Measurements from ENCODE around the gene CCDC170.

DNA sequence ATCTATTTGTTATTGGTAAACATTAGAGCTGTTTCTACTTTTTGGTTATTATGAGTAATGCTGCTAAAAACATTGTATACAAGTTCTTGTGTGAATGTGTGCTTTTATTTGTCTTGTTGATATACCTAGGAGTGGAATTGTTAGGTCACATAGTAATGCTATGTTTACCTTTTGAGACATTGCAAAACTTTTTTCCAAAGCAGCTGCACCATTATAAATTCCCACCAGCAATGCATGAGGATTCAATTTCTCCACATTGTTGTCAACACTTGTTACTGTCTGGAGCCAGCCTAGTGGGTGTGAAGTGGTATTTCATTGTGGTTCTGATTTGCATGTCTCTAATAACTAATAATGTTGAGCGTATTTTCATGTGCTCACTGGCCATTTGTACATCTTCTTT is 145.9 kb downstream of the CCDC170 start:
- TF ChIP-seq TAF1 (IDR thresholded peaks at IDR 0.05; ENCODE audit: borderline replicate concordance, low read depth, low read length) (no peak), EP300 (IDR thresholded peaks at IDR 0.05; ENCODE audit: borderline replicate concordance in 1 of 2, low read depth in 1 of 2, low read length in 1 of 2) (no peak), GABPA (IDR thresholded peaks at IDR 0.05; ENCODE audit: low read depth) (no peak), EZH2phosphoT487 (IDR thresholded peaks at IDR 0.05; ENCODE audit: borderline replicate concordance, low read depth) (no peak), JUND (IDR thresholded peaks at IDR 0.05) (no peak), ELF1 (IDR thresholded peaks at IDR 0.05) (no peak), YY1 (IDR thresholded peaks at IDR 0.05; ENCODE audit: low read depth) (no peak), POLR2AphosphoS5 (IDR thresholded peaks at IDR 0.05; ENCODE audit: low read depth, low read length) (no peak), SIN3A (IDR thresholded peaks at IDR 0.05; ENCODE audit: borderline replicate concordance, low read depth, low read length) (no peak), TEAD4 (IDR thresholded peaks at IDR 0.05; ENCODE audit: borderline replicate concordance, insufficient read depth) (no peak)
- TF ChIP-seq, protein P1, sequence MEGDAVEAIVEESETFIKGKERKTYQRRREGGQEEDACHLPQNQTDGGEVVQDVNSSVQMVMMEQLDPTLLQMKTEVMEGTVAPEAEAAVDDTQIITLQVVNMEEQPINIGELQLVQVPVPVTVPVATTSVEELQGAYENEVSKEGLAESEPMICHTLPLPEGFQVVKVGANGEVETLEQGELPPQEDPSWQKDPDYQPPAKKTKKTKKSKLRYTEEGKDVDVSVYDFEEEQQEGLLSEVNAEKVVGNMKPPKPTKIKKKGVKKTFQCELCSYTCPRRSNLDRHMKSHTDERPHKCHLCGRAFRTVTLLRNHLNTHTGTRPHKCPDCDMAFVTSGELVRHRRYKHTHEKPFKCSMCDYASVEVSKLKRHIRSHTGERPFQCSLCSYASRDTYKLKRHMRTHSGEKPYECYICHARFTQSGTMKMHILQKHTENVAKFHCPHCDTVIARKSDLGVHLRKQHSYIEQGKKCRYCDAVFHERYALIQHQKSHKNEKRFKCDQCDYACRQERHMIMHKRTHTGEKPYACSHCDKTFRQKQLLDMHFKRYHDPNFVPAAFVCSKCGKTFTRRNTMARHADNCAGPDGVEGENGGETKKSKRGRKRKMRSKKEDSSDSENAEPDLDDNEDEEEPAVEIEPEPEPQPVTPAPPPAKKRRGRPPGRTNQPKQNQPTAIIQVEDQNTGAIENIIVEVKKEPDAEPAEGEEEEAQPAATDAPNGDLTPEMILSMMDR (IDR thresholded peaks at IDR 0.05) = no peak
- TF ChIP-seq, protein P2, sequence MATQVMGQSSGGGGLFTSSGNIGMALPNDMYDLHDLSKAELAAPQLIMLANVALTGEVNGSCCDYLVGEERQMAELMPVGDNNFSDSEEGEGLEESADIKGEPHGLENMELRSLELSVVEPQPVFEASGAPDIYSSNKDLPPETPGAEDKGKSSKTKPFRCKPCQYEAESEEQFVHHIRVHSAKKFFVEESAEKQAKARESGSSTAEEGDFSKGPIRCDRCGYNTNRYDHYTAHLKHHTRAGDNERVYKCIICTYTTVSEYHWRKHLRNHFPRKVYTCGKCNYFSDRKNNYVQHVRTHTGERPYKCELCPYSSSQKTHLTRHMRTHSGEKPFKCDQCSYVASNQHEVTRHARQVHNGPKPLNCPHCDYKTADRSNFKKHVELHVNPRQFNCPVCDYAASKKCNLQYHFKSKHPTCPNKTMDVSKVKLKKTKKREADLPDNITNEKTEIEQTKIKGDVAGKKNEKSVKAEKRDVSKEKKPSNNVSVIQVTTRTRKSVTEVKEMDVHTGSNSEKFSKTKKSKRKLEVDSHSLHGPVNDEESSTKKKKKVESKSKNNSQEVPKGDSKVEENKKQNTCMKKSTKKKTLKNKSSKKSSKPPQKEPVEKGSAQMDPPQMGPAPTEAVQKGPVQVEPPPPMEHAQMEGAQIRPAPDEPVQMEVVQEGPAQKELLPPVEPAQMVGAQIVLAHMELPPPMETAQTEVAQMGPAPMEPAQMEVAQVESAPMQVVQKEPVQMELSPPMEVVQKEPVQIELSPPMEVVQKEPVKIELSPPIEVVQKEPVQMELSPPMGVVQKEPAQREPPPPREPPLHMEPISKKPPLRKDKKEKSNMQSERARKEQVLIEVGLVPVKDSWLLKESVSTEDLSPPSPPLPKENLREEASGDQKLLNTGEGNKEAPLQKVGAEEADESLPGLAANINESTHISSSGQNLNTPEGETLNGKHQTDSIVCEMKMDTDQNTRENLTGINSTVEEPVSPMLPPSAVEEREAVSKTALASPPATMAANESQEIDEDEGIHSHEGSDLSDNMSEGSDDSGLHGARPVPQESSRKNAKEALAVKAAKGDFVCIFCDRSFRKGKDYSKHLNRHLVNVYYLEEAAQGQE (IDR thresholded peaks at IDR 0.05; ENCODE audit: low read depth, low read length) = no peak
